Liver (tissue), 9 donors: Measurements from ENCODE around the gene NMNAT2. TPM values are rescaled to one million over a fixed set of nuclear protein-coding genes. Genes with fewer than 3 reads are reported as not detected.

ENCODE experiments used
- DNase-seq: peaks from one replicate; pipeline ENCODE4 v3.0.0-alpha.2; 2017; ENCODE audit warnings: low spot score
- H3K27ac ChIP-seq, 2 donors: one replicate each; pipeline ENCODE4 v1.7.0; 2013; ENCODE audit warnings: inconsistent platforms in 2 of 2, low read length in 2 of 2, control low read depth in 1 of 2, low read depth in 1 of 2, mild to moderate bottlenecking in 1 of 2
- H3K27me3 ChIP-seq, 4 donors: one replicate each; pipeline versions ENCODE4 v1.6.1 to v1.7.0; 2013; ENCODE audit warnings: low read length in 3 of 4, inconsistent platforms in 1 of 4, mild to moderate bottlenecking in 1 of 4, moderate library complexity in 1 of 4; ENCODE audit not compliant: control insufficient read depth in 4 of 4, insufficient read depth in 4 of 4
- H3K36me3 ChIP-seq, 4 donors: one replicate each; pipeline versions ENCODE4 v1.6.1 to v1.7.0; 2013; ENCODE audit warnings: low read length in 3 of 4, mild to moderate bottlenecking in 3 of 4, low read depth in 1 of 4, moderate library complexity in 1 of 4; ENCODE audit not compliant: control insufficient read depth in 4 of 4, insufficient read depth in 3 of 4
- H3K4me1 ChIP-seq, 4 donors: one replicate each; pipeline versions ENCODE4 v1.6.1 to v1.7.0; 2013; ENCODE audit warnings: low read length in 3 of 4, mild to moderate bottlenecking in 3 of 4, moderate library complexity in 1 of 4; ENCODE audit not compliant: control insufficient read depth in 4 of 4, insufficient read depth in 4 of 4
- H3K4me3 ChIP-seq, 3 donors: one replicate each; pipeline versions ENCODE4 v1.6.1 to v1.7.0; 2013; ENCODE audit warnings: low read length in 3 of 3, control low read depth in 1 of 3, low read depth in 1 of 3, mild to moderate bottlenecking in 1 of 3
- H3K9ac ChIP-seq, 2 donors: one replicate each; pipeline ENCODE4 v1.7.0; 2013; ENCODE audit warnings: low read length in 2 of 2, mild to moderate bottlenecking in 2 of 2, moderate library complexity in 2 of 2, control low read depth in 1 of 2, low read depth in 1 of 2
- H3K9me3 ChIP-seq, 4 donors: one replicate each; pipeline versions ENCODE4 v1.6.1 to v1.7.0; 2013; ENCODE audit warnings: low read length in 3 of 4; ENCODE audit not compliant: control insufficient read depth in 4 of 4
- ATF3 ChIP-seq: IDR thresholded peaks from 2 replicates; pipeline ENCODE4 v1.6.1; 2016; ENCODE audit warnings: antibody characterized with exemption
- CTCF ChIP-seq: fragments of 150-350 bp; IDR thresholded peaks from 2 replicates; pipeline ENCODE4 v1.5.1; 2017; ENCODE audit warnings: improper control_type of control experiment, low read depth, low read length; ENCODE audit not compliant: missing input control
- EGR1 ChIP-seq, 2 donors: IDR thresholded peaks; 2 replicates each; pipeline ENCODE4 v1.6.1; 2016 to 2018; ENCODE audit warnings: antibody characterized with exemption in 2 of 2, low read depth in 2 of 2
- FOXA2 ChIP-seq: IDR thresholded peaks from 2 replicates; pipeline ENCODE4 v1.6.1; 2016; ENCODE audit warnings: antibody characterized with exemption
- GABPA ChIP-seq, 2 donors: IDR thresholded peaks in 1 of 2; conservative IDR thresholded peaks in 1 of 2; 2 replicates each; pipeline ENCODE4 v1.6.1; 2016; ENCODE audit warnings: antibody characterized with exemption in 2 of 2, mild to moderate bottlenecking in 1 of 2, moderate library complexity in 1 of 2
- HNF4A ChIP-seq, 2 donors: conservative IDR thresholded peaks; 2 replicates each; pipeline ENCODE4 v1.6.1; 2016; ENCODE audit warnings: antibody characterized with exemption in 2 of 2, mild to moderate bottlenecking in 2 of 2
- HNF4G ChIP-seq: IDR thresholded peaks from 2 replicates; pipeline ENCODE4 v1.6.1; 2016; ENCODE audit warnings: antibody characterized with exemption
- JUND ChIP-seq, 2 donors: IDR thresholded peaks; 2 replicates each; pipeline ENCODE4 v1.6.1; 2016; ENCODE audit warnings: antibody characterized with exemption in 2 of 2
- NR2F2 ChIP-seq: IDR thresholded peaks from 2 replicates; pipeline ENCODE4 v1.6.1; 2016; ENCODE audit warnings: antibody characterized with exemption
- RAD21 ChIP-seq, 2 donors: IDR thresholded peaks; 2 replicates each; pipeline ENCODE4 v1.6.1; 2016; ENCODE audit warnings: antibody characterized with exemption in 2 of 2, mild to moderate bottlenecking in 2 of 2
- RXRA ChIP-seq, 2 donors: IDR thresholded peaks; 2 replicates each; pipeline ENCODE4 v1.6.1; 2017 to 2018; ENCODE audit warnings: antibody characterized with exemption in 2 of 2, mild to moderate bottlenecking in 1 of 2
- SP1 ChIP-seq: IDR thresholded peaks from 2 replicates; pipeline ENCODE4 v1.6.1; 2018; ENCODE audit warnings: antibody characterized with exemption, mild to moderate bottlenecking
- TAF1 ChIP-seq: conservative IDR thresholded peaks from 2 replicates; pipeline ENCODE4 v1.6.1; 2016; ENCODE audit warnings: antibody characterized with exemption, mild to moderate bottlenecking
- YY1 ChIP-seq: IDR thresholded peaks from 2 replicates; pipeline ENCODE4 v1.6.1; 2016; ENCODE audit warnings: antibody characterized with exemption, mild to moderate bottlenecking
- ZBTB33 ChIP-seq: IDR thresholded peaks from 2 replicates; pipeline ENCODE4 v1.6.1; 2016; ENCODE audit warnings: antibody characterized with exemption
- WGBS: extraction: QIAGEN DNeasy Blood & Tissue Kit; methylation state at CpG from one replicate; pipeline ENCODE4 v1.1.7; 2013; 5-methylcytosine and 5-hydroxymethylcytosine counted together
- polyA plus RNA-seq, 2 donors: library from polyadenylated mRNA; stranded (reverse) in 1 of 2; unstranded in 1 of 2; fragments of 200-250 nt in 1 of 2; fragments of >200 nt in 1 of 2; fragmentation: Nextera tagmentation in 1 of 2; extraction: Ambion mirVana in 1 of 2; gene quantifications; one replicate each; pipeline versions ENCODE4 v1.2.1 to v1.2.3, GENCODE V29; 2013 to 2015
- total RNA-seq, 2 donors: library from RNA; depleted of rRNA; stranded (reverse); fragments of >200 nt; gene quantifications; one replicate each; pipeline ENCODE4 v1.2.3, GENCODE V29; 2014
- TF ChIP-seq, protein P1 (sequence below): IDR thresholded peaks from 2 replicates; pipeline ENCODE4 v1.6.1; 2016; ENCODE audit warnings: antibody characterized with exemption
- TF ChIP-seq, protein P2 (sequence below): IDR thresholded peaks from 2 replicates; pipeline ENCODE4 v1.6.1; 2016; ENCODE audit warnings: antibody characterized with exemption, mild to moderate bottlenecking
- donor health status: healthy.
- donor health status: healthy.
- donor health status: healthy.
- donor health status: healthy.
- donor health status: healthy.

Gene NMNAT2
- total and polyA plus RNA-seq, 4 donors, result under 0.01 to 0.07 (median 0.05) TPM; not detected in 1

DNA sequence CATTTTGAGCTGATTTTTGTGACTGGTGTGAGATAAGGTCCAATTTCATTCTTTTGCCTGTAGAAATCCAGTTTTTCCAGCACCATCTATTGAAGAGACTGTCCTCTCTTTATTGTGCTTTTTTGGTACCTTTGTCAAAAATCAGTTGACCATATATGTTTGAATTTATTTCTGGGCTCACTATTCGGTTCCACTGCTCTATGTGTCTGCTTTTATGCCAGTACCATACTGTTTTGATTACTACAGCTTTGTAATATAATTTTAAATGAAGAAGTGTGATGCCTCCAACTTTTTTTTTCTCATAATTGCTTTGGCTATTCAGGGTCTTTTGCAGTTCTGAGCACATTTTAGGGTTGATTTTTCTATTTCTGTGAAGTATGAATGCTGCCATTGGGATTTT, 163.1 kb downstream of the NMNAT2 start:
- DNase-seq, result no peak
- H3K4me3 ChIP-seq, result no peak overlapping the region
- peaks cover 0 to 3% (median 0%) of the 10 kb centered on the region in 4 donors for H3K27me3 ChIP-seq
- H3K36me3 ChIP-seq, result no peaks in the 10 kb centered on the region
- H3K9ac ChIP-seq, result no peak overlapping the region
- no peak for TF ChIP-seq RXRA (IDR thresholded peaks at IDR 0.05)
- TF ChIP-seq ATF3, result no peak
- TF ChIP-seq CTCF, result no peak
- TF ChIP-seq ZBTB33, result no peak
- no peak overlapping the region for H3K27ac ChIP-seq
- no peaks in the 10 kb centered on the region for H3K4me1 ChIP-seq
- H3K9me3 ChIP-seq, result peaks cover 0 to 7% (median 0%) of the 10 kb centered on the region in 4 donors
- WGBS, result 78% methylated on average over 1 of the region's 1 CpG

DNA sequence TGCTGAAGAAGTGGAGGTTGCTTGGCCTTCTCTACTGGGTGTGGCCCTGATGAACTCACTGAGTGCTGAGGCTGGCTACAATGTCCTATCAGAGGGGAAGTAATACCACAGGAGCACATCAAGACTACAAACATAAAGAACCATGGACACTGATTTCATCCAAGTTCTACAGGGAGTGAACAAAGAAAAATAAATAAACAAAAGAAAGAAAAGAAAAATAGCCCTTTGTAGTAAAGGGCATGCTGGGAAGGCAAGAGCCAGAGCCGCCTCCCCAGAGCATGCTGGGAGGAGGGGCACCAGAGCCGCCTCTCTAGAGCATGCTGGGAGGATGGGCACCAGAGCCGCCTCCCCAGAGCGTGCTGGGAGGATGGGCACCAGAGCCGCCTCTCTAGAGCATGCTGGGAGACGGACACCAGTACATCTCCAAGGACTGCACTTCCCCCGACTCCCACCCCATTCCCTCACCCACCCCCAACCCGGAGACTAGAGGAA, 166.2 kb downstream of the NMNAT2 start:
- Histone ChIP-seq H3K27me3 (peaks cover 0 to 3% (median 0%) of the 10 kb centered on the region in 4 donors), H3K4me3 (no peak overlapping the region), H3K9ac (no peak overlapping the region), H3K36me3 (no peaks in the 10 kb centered on the region), H3K27ac (no peak overlapping the region), H3K4me1 (no peaks in the 10 kb centered on the region), H3K9me3 (peaks cover 0 to 7% (median 0%) of the 10 kb centered on the region in 4 donors)
- 92% methylated on average over 8 of the region's 8 CpGs for WGBS
- no peak for DNase-seq
- TF ChIP-seq, protein P1, sequence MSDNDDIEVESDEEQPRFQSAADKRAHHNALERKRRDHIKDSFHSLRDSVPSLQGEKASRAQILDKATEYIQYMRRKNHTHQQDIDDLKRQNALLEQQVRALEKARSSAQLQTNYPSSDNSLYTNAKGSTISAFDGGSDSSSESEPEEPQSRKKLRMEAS, result no peak
- no peak for TF ChIP-seq RAD21 (IDR thresholded peaks at IDR 0.05)
- TF ChIP-seq HNF4A (conservative IDR thresholded peaks at IDR 0.05), result no peak
- TF ChIP-seq NR2F2, result no peak
- no peak for TF ChIP-seq CTCF
- no peak for TF ChIP-seq HNF4G
- no peak for TF ChIP-seq RXRA (IDR thresholded peaks at IDR 0.05)
- TF ChIP-seq, protein P2, sequence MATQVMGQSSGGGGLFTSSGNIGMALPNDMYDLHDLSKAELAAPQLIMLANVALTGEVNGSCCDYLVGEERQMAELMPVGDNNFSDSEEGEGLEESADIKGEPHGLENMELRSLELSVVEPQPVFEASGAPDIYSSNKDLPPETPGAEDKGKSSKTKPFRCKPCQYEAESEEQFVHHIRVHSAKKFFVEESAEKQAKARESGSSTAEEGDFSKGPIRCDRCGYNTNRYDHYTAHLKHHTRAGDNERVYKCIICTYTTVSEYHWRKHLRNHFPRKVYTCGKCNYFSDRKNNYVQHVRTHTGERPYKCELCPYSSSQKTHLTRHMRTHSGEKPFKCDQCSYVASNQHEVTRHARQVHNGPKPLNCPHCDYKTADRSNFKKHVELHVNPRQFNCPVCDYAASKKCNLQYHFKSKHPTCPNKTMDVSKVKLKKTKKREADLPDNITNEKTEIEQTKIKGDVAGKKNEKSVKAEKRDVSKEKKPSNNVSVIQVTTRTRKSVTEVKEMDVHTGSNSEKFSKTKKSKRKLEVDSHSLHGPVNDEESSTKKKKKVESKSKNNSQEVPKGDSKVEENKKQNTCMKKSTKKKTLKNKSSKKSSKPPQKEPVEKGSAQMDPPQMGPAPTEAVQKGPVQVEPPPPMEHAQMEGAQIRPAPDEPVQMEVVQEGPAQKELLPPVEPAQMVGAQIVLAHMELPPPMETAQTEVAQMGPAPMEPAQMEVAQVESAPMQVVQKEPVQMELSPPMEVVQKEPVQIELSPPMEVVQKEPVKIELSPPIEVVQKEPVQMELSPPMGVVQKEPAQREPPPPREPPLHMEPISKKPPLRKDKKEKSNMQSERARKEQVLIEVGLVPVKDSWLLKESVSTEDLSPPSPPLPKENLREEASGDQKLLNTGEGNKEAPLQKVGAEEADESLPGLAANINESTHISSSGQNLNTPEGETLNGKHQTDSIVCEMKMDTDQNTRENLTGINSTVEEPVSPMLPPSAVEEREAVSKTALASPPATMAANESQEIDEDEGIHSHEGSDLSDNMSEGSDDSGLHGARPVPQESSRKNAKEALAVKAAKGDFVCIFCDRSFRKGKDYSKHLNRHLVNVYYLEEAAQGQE, result no peak
- no peak for TF ChIP-seq YY1
- no peak for TF ChIP-seq JUND (IDR thresholded peaks at IDR 0.05)
- no peak for TF ChIP-seq FOXA2
- TF ChIP-seq EGR1 (IDR thresholded peaks at IDR 0.05; ENCODE audit: low read depth in 2 of 2), result no peak
- no peak for TF ChIP-seq SP1
- TF ChIP-seq TAF1, result no peak
- TF ChIP-seq GABPA (IDR thresholded peaks at IDR 0.05 in 1 of 2, conservative IDR thresholded peaks at IDR 0.05 in 1 of 2), result no peak
